ENCODE measurements around the gene C16orf74.

Gene C16orf74

GRCh38 chr16:85754413-85754812, 3.5 kb upstream of the C16orf74 start:
- no peak for ATAC-seq

GRCh38 chr16:85753976-85754375, 3.1 kb upstream of the C16orf74 start:
- TF ChIP-seq BACH2 (CRISPR knock-in tag; IDR thresholded peaks at IDR 0.05; ENCODE audit: borderline replicate concordance) (no peak), SNAI2 (CRISPR knock-in tag; IDR thresholded peaks at IDR 0.05) (no peak), ZFP30 (CRISPR knock-in tag; IDR thresholded peaks at IDR 0.05) (no peak), ZNF70 (CRISPR knock-in tag; IDR thresholded peaks at IDR 0.05) (no peak), TCF4 (CRISPR knock-in tag; IDR thresholded peaks at IDR 0.05; ENCODE audit: borderline replicate concordance) (no peak), ZNF8 (CRISPR knock-in tag; IDR thresholded peaks at IDR 0.05) (no peak), ZFP3 (CRISPR knock-in tag; IDR thresholded peaks at IDR 0.05) (no peak), ARNTL (CRISPR knock-in tag; IDR thresholded peaks at IDR 0.05; ENCODE audit: borderline replicate concordance, low read depth) (no peak), CREB5 (CRISPR knock-in tag; IDR thresholded peaks at IDR 0.05; ENCODE audit: low read depth) (no peak), PPARA (CRISPR knock-in tag; IDR thresholded peaks at IDR 0.05; ENCODE audit: borderline replicate concordance) (no peak), ISL1 (CRISPR knock-in tag; IDR thresholded peaks at IDR 0.05) (no peak), ESRRG (CRISPR knock-in tag; IDR thresholded peaks at IDR 0.05) (no peak), ZNF565 (CRISPR knock-in tag; conservative IDR thresholded peaks at IDR 0.05; ENCODE audit: low read depth) (no peak), GLIS3 (CRISPR knock-in tag; IDR thresholded peaks at IDR 0.05) (no peak), POU6F1 (CRISPR knock-in tag; IDR thresholded peaks at IDR 0.05; ENCODE audit: borderline replicate concordance, low read depth) (no peak)
- ATAC-seq: no peak

More at GRCh38 chr16:85754413-85754812, 3.5 kb upstream of the C16orf74 start:
- TF ChIP-seq ZNF565 (CRISPR knock-in tag; conservative IDR thresholded peaks at IDR 0.05; ENCODE audit: low read depth) (no peak), GLIS3 (CRISPR knock-in tag; IDR thresholded peaks at IDR 0.05) (no peak), POU6F1 (CRISPR knock-in tag; IDR thresholded peaks at IDR 0.05; ENCODE audit: borderline replicate concordance, low read depth) (no peak), PATZ1 (CRISPR knock-in tag; IDR thresholded peaks at IDR 0.05; ENCODE audit: borderline replicate concordance) (no peak), PPARA (CRISPR knock-in tag; IDR thresholded peaks at IDR 0.05; ENCODE audit: borderline replicate concordance) (no peak), BACH2 (CRISPR knock-in tag; IDR thresholded peaks at IDR 0.05; ENCODE audit: borderline replicate concordance) (no peak), TCF4 (CRISPR knock-in tag; IDR thresholded peaks at IDR 0.05; ENCODE audit: borderline replicate concordance) (no peak), ESRRG (CRISPR knock-in tag; IDR thresholded peaks at IDR 0.05) (no peak), TOX (CRISPR knock-in tag; IDR thresholded peaks at IDR 0.05; ENCODE audit: borderline replicate concordance) (no peak), ZFP3 (CRISPR knock-in tag; IDR thresholded peaks at IDR 0.05) (no peak), TSHZ2 (CRISPR knock-in tag; IDR thresholded peaks at IDR 0.05) (no peak), OSR1 (CRISPR knock-in tag; IDR thresholded peaks at IDR 0.05) (no peak)

GRCh38 chr16:85753559-85753958, 2.7 kb upstream of the C16orf74 start:
- no peak for ATAC-seq
- TF ChIP-seq CSRNP3 (CRISPR knock-in tag; IDR thresholded peaks at IDR 0.05) (no peak), GLIS3 (CRISPR knock-in tag; IDR thresholded peaks at IDR 0.05) (no peak), ZNF8 (CRISPR knock-in tag; IDR thresholded peaks at IDR 0.05) (no peak), PATZ1 (CRISPR knock-in tag; IDR thresholded peaks at IDR 0.05; ENCODE audit: borderline replicate concordance) (no peak), BACH2 (CRISPR knock-in tag; IDR thresholded peaks at IDR 0.05; ENCODE audit: borderline replicate concordance) (no peak)
